Measurements from ENCODE around the gene EPHA6.
A peak's percentile ranks its signal among the peaks of the same experiment; 100 is the strongest.
"Not testable (repeated sequence)": the region's sequence is repeated elsewhere in the genome, so short reads cannot be mapped to it uniquely, and the experiment has no call there.

EPHA6 gene

GRCh38 chr3:97197083-97197482, 382.7 kb downstream of the EPHA6 start:
- no peak for DNase-seq

GRCh38 chr3:97197830-97198229, 383.4 kb downstream of the EPHA6 start:
- no peak for DNase-seq

GRCh38 chr3:97200387-97200786, 386.0 kb downstream of the EPHA6 start:
- no peak for DNase-seq

GRCh38 chr3:97201814-97202213, 387.4 kb downstream of the EPHA6 start:
- no peak for DNase-seq

GRCh38 chr3:97228966-97229365, 414.6 kb downstream of the EPHA6 start:
- no peak for DNase-seq

GRCh38 chr3:97230486-97230885, 416.1 kb downstream of the EPHA6 start:
- no peak for DNase-seq

GRCh38 chr3:97232393-97233034, 418.1 kb downstream of the EPHA6 start:
- DNase-seq: peak; percentile 33

GRCh38 chr3:97235179-97235578, 420.8 kb downstream of the EPHA6 start:
- peak; percentile 43 for DNase-seq

GRCh38 chr3:97235611-97236315, 421.4 kb downstream of the EPHA6 start:
- DNase-seq: peak; percentile 58

- no peak for DNase-seq
These were observed 427.0 kb downstream of the EPHA6 start for GRCh38 chr3:97241417-97241816.

GRCh38 chr3:97245201-97245910, 431.0 kb downstream of the EPHA6 start:
- DNase-seq: no peak

- DNase-seq: peak; percentile 1
These were observed 441.7 kb downstream of the EPHA6 start for GRCh38 chr3:97256060-97256459.

- DNase-seq: peak; percentile 41
These were observed 443.7 kb downstream of the EPHA6 start for GRCh38 chr3:97257942-97258697.

GRCh38 chr3:97259263-97259662, 444.9 kb downstream of the EPHA6 start:
- DNase-seq: no peak

- no peak for DNase-seq
These were observed 449.8 kb downstream of the EPHA6 start for GRCh38 chr3:97264180-97264579.

- no peak for DNase-seq
These were observed 451.0 kb downstream of the EPHA6 start for GRCh38 chr3:97265237-97266005.

- DNase-seq: no peak
These were observed 454.8 kb downstream of the EPHA6 start for GRCh38 chr3:97269202-97269601.

- DNase-seq: not testable (repeated sequence)
These were observed 462.6 kb downstream of the EPHA6 start for GRCh38 chr3:97276879-97277550.

GRCh38 chr3:97277708-97278107, 463.3 kb downstream of the EPHA6 start:
- DNase-seq: no peak

GRCh38 chr3:97278506-97278905, 464.1 kb downstream of the EPHA6 start:
- peak; percentile 21 for DNase-seq

GRCh38 chr3:97291901-97292300, 477.5 kb downstream of the EPHA6 start:
- DNase-seq: peak; percentile 41

- DNase-seq: no peak
These were observed 479.3 kb downstream of the EPHA6 start for GRCh38 chr3:97293596-97294131.
